HL-60/S4 treated with retinoic acid at 250 ng/mL for 4 days and 3 days (cell line): Measurements from ENCODE around the gene LZTS2.

Experiments used
- in situ Hi-C: fragments of 300-500 bp; cut with MboI; formaldehyde crosslinking; loops from 2 replicates; pipeline ENCODE4 v1.7.0; 2022; ENCODE audit warnings: low sequenced_read_pairs

The LZTS2 gene

DNA sequence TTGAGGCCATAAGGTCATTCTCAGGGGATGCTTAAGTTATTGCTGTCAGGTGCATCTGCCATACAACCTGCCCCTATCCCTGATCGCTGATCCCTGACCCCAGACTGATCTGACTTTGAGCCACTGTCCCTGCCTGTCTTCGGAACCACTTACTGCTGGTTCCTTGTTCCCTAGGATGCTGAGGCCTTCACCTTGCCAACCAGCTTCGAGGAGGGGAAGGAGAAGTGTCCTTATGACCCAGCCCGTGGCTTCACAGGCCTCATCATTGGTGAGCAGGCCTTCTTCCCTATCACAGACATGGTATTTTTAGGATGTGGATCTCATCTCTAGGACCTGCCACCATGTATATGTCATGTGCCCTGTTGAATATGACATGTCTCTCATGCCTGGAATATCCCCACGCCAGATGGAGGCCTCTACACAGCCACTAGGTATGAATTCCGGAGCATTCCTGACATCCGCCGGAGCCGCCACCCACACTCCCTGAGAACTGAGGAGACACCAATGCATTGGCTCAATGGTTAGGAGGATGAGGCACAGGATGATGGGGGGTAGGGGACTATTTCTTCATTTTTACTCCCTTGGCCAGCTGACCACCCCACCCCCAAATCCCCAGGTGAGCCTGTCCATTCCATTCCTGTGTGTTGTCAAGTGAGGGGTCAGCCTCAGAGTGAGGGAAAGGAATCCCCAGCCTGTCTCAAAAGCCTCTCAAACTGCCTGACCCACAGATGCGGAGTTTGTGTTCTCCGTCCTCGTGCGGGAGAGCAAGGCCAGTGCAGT lies 21.3 kb upstream of the LZTS2 start:
- in situ Hi-C loops: no loop called here

DNA sequence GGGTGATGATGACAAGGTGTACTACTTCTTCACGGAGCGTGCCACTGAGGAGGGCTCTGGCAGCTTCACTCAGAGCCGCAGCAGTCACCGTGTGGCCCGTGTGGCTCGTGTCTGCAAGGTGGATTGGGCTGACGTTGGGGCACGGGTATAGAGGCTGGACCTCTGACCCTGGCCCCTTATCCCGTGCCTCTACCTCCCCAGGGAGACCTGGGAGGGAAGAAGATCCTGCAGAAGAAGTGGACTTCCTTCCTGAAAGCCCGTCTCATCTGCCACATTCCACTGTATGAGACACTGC lies 20.8 kb upstream of the LZTS2 start:
- in situ Hi-C loops: no loop called here

DNA sequence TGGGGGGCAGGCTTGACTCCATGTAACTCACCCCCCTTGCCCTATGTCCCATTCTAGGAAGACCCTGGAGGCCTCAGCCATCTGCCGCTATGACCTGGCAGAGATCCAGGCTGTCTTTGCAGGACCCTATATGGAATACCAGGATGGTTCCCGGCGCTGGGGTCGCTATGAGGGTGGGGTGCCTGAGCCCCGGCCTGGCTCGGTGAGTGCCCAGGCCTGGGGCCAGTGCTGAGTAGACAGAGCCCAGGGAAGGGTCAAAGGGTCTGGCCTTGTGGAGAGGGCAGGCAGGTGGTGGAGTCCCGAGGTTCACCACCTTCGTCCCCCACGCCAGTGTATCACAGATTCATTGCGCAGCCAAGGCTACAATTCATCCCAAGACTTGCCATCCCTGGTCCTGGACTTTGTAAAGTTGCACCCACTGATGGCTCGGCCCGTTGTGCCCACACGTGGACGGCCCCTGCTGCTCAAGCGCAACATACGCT lies 19.8 kb upstream of the LZTS2 start:
- in situ Hi-C loops: no loop called here

DNA sequence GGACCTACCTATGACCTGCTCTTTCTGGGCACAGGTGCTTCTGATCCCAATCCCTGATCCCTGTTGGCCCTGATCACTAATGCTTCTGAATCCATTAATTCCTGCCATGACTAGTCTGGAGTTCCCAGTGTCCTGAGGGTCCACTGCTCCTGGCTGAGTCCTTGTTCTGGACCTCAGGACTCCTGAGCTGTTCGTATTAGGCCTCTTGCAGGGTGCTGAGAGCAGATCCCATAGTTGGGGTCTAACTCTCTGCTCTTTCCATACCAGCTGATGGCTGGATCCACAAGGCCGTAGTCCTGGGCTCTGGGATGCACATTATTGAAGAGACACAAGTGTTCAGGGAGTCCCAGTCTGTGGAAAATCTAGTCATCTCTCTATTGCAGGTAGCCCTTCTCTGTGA lies 19.3 kb upstream of the LZTS2 start:
- in situ Hi-C loops: no loop called here

DNA sequence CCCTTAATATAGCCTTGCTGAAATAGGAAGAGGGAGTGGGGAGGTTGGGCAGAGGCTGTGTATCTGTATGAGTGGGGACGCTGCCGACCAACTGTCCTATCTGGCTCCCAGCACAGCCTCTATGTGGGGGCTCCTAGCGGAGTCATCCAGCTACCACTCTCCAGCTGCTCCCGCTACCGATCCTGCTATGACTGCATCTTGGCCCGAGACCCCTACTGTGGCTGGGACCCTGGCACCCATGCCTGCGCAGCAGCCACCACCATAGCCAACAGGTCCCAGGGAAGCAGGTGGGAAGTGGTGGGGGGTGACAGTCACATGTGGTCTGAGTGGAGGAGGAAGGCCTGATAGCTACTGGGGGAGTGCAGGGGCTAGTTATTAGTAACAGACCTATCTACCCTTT lies 18.9 kb upstream of the LZTS2 start:
- in situ Hi-C loops: no loop called here

DNA sequence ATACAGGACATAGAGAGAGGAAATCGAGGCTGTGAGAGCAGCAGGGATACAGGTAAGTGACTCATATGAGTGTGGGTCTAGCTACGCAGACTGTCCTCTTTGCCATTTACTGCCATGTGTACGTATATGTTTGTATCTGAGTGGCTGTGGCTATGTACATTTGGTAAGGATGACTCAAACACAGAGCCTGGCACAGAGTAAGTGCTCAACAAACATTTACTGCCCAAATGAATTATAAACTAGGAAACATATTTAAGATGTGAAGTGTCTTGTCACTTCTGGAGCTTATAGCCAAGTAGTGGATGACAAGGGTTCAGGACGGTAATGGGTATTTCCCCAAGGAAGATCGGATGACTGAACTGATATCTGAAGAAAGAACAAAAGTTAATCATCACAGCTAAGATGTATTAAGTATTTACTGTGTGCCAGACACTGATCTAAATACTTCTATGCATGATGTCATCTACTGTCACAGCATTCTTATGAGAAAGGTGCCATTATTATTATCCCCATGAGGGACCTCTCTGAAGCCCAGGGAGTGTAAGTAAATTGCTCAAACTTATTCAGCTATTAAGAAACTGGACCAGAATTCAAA lies 18.3 kb upstream of the LZTS2 start:
- in situ Hi-C loops: no loop called here

DNA sequence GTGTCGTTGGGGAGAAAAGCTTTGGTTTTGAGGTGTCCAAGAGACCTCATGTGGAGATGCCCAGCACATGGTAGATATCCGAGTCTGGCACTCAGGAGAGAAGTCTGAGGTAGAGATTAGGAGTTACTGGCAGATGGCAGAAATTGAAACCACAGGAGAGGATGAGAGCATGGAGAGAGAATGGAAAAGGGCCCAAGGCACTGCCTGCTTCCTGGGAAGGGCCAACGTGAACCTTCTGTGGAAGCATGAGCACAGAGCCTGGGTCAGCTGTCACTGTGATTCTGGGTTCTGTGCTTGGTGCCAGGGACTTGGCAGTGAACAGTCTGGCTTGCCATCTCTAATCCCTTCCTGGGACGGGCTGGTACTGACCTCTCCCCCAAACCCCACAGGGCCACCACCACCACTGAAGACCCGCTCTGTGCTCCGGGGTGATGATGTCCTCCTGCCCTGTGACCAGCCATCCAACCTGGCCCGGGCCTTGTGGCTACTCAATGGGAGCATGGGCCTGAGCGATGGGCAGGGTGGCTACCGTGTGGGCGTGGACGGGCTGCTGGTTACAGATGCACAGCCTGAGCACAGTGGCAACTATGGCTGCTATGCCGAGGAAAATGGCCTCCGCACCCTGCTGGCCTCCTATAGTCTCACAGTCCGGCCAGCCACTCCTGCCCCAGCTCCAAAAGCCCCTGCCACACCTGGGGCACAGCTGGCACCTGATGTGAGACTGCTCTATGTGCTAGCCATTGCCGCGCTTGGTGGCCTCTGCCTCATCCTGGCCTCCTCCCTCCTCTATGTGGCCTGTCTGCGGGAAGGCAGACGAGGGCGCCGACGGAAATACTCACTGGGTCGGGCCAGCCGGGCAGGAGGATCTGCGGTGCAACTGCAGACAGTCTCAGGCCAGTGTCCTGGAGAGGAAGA lies 16.4 kb upstream of the LZTS2 start:
- in situ Hi-C loops: no loop called here

DNA sequence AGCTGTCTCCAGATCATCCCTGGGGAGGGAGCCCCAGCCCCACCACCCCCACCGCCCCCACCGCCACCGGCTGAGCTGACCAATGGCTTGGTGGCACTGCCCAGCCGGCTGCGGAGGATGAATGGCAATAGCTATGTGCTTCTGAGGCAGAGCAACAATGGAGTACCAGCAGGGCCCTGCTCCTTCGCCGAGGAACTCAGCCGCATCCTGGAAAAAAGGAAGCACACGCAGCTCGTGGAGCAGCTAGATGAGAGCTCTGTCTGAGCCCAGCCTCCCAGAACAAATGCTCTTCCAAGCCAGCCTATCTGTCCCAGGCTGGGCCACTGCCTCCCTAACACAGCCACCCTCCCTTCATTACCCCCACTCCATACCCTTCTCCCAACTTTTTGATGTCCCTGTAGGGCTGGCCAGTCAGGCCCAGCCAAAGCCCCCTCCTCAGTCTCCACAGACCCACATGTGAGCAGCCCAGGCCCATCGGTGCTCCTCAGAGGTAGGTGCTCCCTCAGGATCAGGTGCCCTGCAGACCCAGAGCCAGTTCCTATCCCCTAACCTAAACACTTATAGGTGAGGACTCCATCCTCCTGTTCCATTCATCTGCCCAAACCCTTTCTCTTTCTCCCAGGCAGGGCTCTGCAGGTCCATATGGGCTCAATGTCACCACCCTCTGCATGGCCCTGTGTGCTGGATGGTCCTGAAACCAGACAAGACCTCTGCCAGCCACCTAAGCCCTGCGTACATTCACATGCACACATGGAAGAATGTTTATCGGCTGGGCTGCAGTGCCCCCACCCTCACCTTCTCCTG lies 15.5 kb upstream of the LZTS2 start:
- in situ Hi-C loops: no loop called here

DNA sequence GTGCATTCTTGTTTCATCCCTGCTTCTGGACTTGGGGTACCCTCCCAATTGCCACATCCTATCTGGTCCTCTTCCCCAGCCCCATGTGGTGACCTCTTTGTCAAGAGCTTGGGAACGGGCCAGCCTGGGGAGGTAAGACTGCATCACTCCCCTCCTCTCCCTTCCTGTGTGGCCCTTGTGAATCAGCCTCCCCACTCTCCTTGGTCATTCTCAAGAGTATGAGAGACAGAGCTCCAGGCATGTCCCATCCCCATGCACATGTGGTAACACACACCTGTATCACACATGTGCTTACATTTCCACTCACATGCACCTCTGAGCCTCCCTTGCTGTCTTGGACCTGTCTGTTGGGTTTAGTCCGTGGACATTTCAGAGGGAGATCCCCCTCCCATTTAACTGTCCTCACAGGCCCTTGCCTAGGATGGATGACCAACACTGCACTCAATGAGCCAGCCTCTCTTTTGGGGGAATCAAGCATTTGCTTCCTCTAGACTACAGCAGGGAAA lies 14.9 kb upstream of the LZTS2 start:
- in situ Hi-C loops: no loop called here

DNA sequence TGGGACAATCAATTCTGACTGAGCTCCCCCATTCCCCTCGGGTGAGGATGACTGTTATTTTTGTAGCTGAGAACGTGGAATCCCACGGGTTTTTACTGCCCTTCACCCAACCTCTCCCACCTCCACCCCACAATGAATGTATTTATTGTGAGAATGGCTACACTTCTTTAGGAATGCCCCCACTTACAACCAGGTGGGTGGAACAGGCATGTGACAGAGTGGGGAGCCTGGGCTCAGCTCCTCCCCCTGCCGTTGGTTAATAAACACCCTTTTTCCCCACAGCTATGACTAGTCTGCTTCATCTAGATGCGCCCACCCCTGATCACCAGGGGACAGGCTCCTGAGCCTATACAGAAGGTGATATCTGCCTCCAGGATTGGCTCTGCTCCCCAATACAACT lies 14.3 kb upstream of the LZTS2 start:
- in situ Hi-C loops: no loop called here

DNA sequence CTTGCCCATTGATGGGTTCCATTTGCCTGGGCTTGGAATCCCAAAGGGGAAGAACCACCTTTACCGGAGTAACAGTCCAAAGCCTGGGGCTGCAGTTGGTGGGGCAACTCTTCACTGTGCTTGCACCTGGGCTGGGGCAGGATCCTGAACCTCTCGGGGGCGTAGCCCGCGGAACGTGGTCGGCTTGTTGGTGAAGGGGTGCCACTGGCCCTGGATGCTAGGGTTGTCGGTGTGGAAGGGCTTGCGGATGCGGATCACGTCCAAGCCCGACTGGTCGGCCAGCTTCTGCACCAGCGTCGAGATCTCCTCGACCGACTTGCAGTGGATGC lies 13.0 kb upstream of the LZTS2 start:
- in situ Hi-C loops: no loop called here

DNA sequence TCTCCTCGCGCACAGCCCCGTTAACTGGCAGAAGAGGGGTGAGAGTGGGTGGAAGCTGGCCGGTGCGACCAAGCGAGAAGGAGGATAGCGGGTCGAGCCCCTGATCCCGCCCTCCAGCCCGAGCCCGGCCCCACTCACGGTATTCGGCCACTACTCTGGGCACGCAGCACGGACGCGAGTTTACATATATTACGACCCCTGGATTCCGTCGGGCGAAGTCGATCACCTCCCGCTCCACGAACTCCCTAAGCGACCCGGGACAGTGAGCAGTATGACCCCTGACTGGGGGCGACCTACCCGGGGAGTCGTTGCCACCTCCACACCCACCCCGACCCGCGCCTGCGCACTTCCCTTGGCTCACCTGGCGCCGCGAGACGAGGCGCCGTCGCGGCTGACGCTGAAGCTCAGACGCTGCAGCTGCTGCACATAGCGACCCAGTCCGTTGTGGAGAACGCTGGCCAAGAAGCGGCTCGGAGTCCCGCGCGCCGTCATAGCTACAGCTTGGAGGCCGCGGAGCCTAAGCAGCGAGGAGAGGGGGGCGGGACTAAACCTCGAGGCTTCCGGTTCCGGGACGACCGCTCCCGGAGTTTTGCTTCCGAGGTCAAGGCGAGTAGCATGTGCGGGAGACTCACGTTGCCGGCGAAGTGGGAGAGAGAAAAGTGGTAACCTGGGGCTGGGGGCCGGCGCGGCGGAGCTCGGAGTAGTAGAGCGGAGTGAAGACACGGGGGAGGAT lies 12.5 kb upstream of the LZTS2 start, which contains the start of the genes MRPL43 and TWNK:
TSS of gene MRPL43 (minus strand) at position 546 of the 733 bp plus-strand sequence. CDS start at position 492, 54 bp downstream.
TSS of gene TWNK (plus strand) at position 592 of the 733 bp plus-strand sequence. CDS start 668 bp downstream, outside the sequence.
- in situ Hi-C loops: no loop called here

DNA sequence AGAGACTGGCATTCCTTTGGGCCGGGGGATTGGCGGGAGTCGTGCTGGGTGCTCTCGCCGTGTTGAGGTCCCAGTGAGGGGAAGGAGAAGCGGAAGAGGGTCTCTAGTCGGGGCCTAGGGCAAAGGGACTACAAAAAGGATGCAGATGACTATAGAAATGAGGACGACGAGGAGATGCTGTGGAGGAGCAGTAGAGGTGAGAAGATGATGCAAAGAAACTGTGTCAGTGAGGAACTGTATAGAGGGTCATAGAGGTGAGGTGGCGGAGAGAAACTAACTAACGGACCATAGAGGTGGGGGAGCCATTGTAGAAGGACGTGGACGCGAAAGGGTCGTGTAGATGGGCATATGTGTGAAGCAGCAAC lies 11.9 kb upstream of the LZTS2 start:
- in situ Hi-C loops: no loop called here

DNA sequence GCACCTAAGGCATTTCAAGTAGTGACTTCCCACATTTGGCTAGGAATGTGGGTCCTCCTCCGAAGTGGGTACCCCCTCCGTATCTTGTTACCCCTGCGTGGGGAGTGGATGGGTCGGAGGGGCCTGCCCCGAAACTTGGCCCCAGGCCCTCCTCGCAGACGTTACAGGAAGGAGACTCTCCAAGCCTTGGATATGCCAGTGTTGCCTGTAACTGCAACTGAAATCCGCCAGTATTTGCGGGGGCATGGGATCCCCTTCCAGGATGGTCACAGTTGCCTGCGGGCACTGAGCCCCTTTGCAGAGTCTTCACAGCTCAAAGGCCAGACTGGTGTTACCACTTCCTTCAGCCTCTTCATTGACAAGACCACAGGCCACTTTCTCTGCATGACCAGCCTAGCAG lies 11.4 kb upstream of the LZTS2 start:
- in situ Hi-C loops: no loop called here

DNA sequence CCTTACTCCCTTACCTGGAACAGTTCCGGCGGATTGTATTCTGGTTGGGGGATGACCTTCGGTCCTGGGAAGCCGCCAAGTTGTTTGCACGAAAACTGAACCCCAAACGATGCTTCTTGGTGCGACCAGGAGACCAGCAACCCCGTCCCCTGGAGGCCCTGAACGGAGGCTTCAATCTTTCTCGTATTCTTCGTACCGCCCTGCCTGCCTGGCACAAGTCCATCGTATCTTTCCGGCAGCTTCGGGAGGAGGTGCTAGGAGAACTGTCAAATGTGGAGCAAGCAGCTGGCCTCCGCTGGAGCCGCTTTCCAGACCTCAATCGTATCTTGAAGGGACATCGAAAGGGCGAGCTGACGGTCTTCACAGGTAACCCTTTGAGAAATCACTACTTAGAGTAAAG lies 10.5 kb upstream of the LZTS2 start:
- in situ Hi-C loops: no loop called here

DNA sequence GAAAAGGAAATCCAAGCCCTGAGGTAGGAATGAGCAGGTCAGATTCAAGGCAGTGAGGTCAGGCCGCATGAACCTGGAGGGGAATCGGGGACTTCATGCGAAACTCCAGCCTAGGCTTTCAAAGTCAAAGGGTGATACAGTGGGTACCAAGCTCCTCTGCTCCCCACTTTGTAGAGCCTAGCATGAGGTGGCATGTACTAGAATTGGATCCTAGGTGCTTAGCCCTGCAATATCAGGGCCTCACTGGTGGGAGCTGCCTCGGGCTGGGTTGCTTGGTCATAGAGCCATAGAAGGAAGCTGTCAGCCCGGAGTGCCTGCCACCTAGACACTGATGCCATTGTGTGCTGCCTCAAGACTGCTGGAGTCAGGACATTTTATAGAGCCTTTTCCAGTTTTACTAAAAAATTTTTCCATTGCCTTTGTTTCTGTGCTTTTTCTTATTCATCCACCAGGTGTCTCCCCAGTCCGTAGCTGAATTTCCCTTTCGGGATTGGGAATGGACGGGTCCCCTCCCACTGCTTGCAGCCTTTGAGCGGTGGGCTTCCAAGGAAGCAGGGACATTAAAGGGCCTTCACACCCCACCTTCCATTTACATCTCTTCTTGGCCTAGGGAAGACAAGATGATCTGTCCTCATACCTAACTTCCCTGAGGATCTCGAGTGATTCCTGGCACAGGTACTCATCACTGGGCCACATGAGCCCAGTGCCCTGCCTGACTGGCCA lies 5.5 kb upstream of the LZTS2 start:
- in situ Hi-C loops: no loop called here

DNA sequence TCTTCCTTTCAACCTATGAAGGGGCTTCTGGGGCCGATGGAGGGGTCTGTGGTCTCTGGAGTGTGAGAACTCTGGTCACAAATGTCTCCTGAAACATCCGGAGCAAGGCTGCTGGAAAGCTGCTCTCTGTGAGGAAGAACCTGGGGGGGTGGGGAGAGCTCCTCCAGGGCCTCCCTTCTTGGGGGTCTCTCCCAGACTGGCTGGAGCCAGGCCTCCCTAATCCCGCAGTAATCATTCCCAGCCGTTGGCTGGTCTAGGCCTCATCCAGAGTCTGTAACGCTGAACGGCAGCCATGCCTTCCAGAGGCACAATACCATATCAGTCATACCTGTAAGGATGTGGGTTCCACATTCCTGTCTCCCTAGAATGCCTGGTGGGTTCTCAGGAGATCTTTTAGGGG lies 4.4 kb upstream of the LZTS2 start:
- in situ Hi-C loops: no loop called here

DNA sequence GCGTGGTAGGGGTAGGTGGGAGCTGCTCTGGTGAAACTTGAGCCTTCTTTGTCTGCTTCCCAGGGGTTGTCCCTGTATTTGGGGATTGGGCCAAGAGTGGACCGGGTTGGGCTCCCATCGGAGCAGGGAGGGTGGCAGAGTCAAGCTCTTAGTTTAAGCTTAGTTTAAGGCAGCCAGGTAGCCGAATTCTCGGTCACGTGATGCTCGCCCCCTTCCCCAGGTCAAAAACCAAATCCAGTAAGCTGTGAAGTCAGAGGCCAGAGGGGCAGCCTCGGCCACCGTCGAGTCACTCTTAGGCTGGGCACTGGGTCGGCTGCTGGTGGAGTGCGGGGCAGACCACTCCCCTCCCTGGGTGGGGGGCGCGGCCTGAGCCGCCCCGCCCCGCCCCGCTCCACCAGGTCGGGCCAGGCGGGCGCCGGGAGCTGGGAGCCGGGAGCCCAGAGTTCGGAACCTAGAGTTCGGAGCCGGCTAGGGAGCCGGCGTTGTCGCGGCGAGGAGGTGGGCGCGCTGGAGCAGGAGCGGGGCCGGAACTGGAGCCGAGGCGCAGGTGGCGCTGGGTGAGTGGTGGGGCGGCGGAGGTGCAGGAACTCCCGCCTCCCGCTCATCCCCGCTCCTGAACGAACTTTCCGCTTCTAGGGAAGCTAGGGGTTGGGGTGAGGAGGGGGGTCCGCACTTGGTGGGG lies 2.8 kb upstream of the LZTS2 start:
- in situ Hi-C loops: no loop called here
